Measurements from ENCODE around the gene ESF1.
"Not testable (repeated sequence)": the region's sequence is repeated elsewhere in the genome, so short reads cannot be mapped to it uniquely, and the experiment has no call there.

Gene ESF1

GRCh38 chr20:13775867-13776266 lies 8.9 kb downstream of the ESF1 start:
- in situ Hi-C loops (cut with HindIII; ENCODE audit: low pct_ligation_motif_present, low sequenced_read_pairs), result no loop called here

DNA sequence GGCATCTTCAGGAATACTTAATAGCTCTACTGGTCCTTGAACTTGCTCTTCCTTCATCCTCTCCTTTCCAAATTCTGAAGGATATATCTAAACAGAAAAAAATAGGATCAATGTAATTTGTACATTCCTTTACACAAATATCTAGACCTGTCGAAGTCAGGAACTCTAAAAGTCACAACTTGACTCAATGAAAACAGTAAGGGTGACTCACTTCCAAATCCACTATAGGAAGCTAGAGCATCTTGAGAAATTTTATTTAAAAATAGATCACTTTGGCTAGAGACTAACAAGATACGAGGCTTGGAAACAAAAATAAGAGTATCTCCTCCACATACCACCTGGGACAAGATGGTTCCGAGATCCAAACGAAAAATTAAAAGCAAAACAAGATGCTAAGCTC lies 12.2 kb downstream of the ESF1 start:
- H3K27me3 ChIP-seq (replicated peaks), result no peaks in the 10 kb centered on the region
- H3K36me3 ChIP-seq (replicated peaks), result peaks cover 18% of the 10 kb centered on the region
- TF ChIP-seq CTCF (IDR thresholded peaks at IDR 0.05; ENCODE audit: low read depth, low read length, missing control alignments), result no peak
- in situ Hi-C loops (cut with HindIII; ENCODE audit: low pct_ligation_motif_present, low sequenced_read_pairs), result no loop called here
- H3K4me3 ChIP-seq (ENCODE audit: low read depth, low read length), result no peak overlapping the region
- no peak for DNase-seq
- no peak overlapping the region for H3K27ac ChIP-seq

More at GRCh38 chr20:13775867-13776266, 8.9 kb downstream of the ESF1 start:
- Histone ChIP-seq H3K27me3 (replicated peaks) (no peaks in the 10 kb centered on the region), H3K36me3 (replicated peaks) (peaks cover 22% of the 10 kb centered on the region), H3K4me3 (ENCODE audit: low read depth, low read length) (no peak overlapping the region), H3K27ac (no peak overlapping the region)
- no peak for TF ChIP-seq CTCF (IDR thresholded peaks at IDR 0.05; ENCODE audit: low read depth, low read length, missing control alignments)
- no peak for DNase-seq

- TF ChIP-seq CTCF (IDR thresholded peaks at IDR 0.05; ENCODE audit: low read depth, low read length, missing control alignments), result peak; percentile 21
- in situ Hi-C loops (cut with HindIII; ENCODE audit: low pct_ligation_motif_present, low sequenced_read_pairs), result no loop called here
- H3K4me3 ChIP-seq (ENCODE audit: low read depth, low read length), result no peak overlapping the region
- no peak overlapping the region for H3K27ac ChIP-seq
- DNase-seq, result no peak
- peaks cover 22% of the 10 kb centered on the region for H3K36me3 ChIP-seq (replicated peaks)
- H3K27me3 ChIP-seq (replicated peaks), result no peaks in the 10 kb centered on the region
These were observed 12.8 kb downstream of the ESF1 start for GRCh38 chr20:13771853-13772453.

GRCh38 chr20:13770141-13770540 lies 14.6 kb downstream of the ESF1 start:
- H3K4me3 ChIP-seq (ENCODE audit: low read depth, low read length), result no peak overlapping the region
- H3K27ac ChIP-seq, result no peak overlapping the region
- no peak for DNase-seq
- in situ Hi-C loops (cut with HindIII; ENCODE audit: low pct_ligation_motif_present, low sequenced_read_pairs), result no loop called here
- no peak for TF ChIP-seq CTCF (IDR thresholded peaks at IDR 0.05; ENCODE audit: low read depth, low read length, missing control alignments)
- H3K36me3 ChIP-seq (replicated peaks), result peaks cover 22% of the 10 kb centered on the region
- H3K27me3 ChIP-seq (replicated peaks), result no peaks in the 10 kb centered on the region

- Histone ChIP-seq H3K27ac (no peak overlapping the region), H3K4me3 (ENCODE audit: low read depth, low read length) (no peak overlapping the region), H3K36me3 (replicated peaks) (peaks cover 28% of the 10 kb centered on the region), H3K27me3 (replicated peaks) (no peaks in the 10 kb centered on the region)
- DNase-seq, result no peak
- in situ Hi-C loops (cut with HindIII; ENCODE audit: low pct_ligation_motif_present, low sequenced_read_pairs), result no loop called here
- TF ChIP-seq CTCF (IDR thresholded peaks at IDR 0.05; ENCODE audit: low read depth, low read length, missing control alignments), result no peak
These were observed 18.8 kb downstream of the ESF1 start for GRCh38 chr20:13765868-13766416.

DNA sequence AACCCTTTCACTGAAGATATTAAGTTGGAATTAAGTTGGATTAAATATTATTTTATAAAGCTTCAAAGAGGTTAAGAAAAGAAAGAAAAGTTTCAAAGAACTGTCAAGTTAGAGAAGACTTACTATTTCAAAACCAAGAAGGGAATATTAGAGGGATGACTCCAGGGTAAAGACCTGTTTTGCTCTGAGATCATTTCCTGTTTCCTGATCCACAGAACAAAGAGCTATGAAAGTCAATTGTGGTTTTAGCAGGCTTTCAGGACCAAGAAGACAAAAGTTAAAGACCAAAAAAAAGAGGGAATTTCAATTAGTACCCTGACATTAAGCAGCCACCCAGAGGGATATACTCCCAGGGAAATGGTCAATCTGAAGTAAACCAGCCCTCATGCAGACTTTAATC lies 19.4 kb downstream of the ESF1 start:
- no peak for DNase-seq
- in situ Hi-C loops (cut with HindIII; ENCODE audit: low pct_ligation_motif_present, low sequenced_read_pairs), result no loop called here
- no peak for TF ChIP-seq CTCF (IDR thresholded peaks at IDR 0.05; ENCODE audit: low read depth, low read length, missing control alignments)

GRCh38 chr20:13760451-13760946 lies 24.2 kb downstream of the ESF1 start:
- H3K27me3 ChIP-seq (replicated peaks); in situ Hi-C loops (cut with HindIII; ENCODE audit: low pct_ligation_motif_present, low sequenced_read_pairs): not testable (repeated sequence)

More for the DNA sequence above, 19.4 kb downstream of the ESF1 start:
- peaks cover 28% of the 10 kb centered on the region for H3K36me3 ChIP-seq (replicated peaks)
- H3K27ac ChIP-seq, result no peak overlapping the region
- no peaks in the 10 kb centered on the region for H3K27me3 ChIP-seq (replicated peaks)
- H3K4me3 ChIP-seq (ENCODE audit: low read depth, low read length), result no peak overlapping the region

More at GRCh38 chr20:13760451-13760946, 24.2 kb downstream of the ESF1 start:
- H3K27ac ChIP-seq; H3K4me3 ChIP-seq (ENCODE audit: low read depth, low read length); DNase-seq: not testable (repeated sequence)
- H3K36me3 ChIP-seq (replicated peaks), result peaks cover 20% of the 10 kb centered on the region
